ENCODE data around the gene NPC1L1. TPM values are rescaled to one million over a fixed set of nuclear protein-coding genes. Genes with fewer than 3 reads are reported as not detected.

NPC1L1 gene
- total RNA-seq, 1 experiment from 2014 or later: 0.15 TPM

- no peaks in the 10 kb centered on the region for H3K27me3 Mint-ChIP-seq (ENCODE audit: low read depth)
- no peak overlapping the region; the same call in 1 of the 2 replicates for H3K27ac Mint-ChIP-seq
- H3K9me3 Mint-ChIP-seq: no peaks in the 10 kb centered on the region
- POLR2A ChIA-PET: interaction anchor here (0.6 to 0.7 kb wide), 2 partner anchors 71 to 217 kb away, joined by 3 to 5 read pairs; no protein-coding TSS in a partner anchor
- ATAC-seq (no peak), DNase-seq (ENCODE audit: low spot score) (no peak)
- CTCF ChIA-PET: interaction anchor here (1.2 kb wide), 1 partner anchor 34 kb away, joined by 4 read pairs; no protein-coding TSS in a partner anchor
- no peak overlapping the region for H3K4me3 Mint-ChIP-seq
- H3K4me1 Mint-ChIP-seq: peaks cover 12% of the 10 kb centered on the region
- peaks cover 80% of the 10 kb centered on the region for H3K36me3 Mint-ChIP-seq
- TF ChIP-seq NFYB (CRISPR knock-in tag; conservative IDR thresholded peaks at IDR 0.05; ENCODE audit: low read depth) (no peak), SP1 (CRISPR knock-in tag; conservative IDR thresholded peaks at IDR 0.05) (no peak), NR3C1 (CRISPR knock-in tag; conservative IDR thresholded peaks at IDR 0.05; ENCODE audit: low read depth) (no peak), HMGXB4 (CRISPR knock-in tag; IDR thresholded peaks at IDR 0.05) (no peak)
Measured at GRCh38 chr7:44568771-44569560, 27.8 kb upstream of the NPC1L1 start.

- no peak overlapping the region for H3K27ac Mint-ChIP-seq
- TF ChIP-seq TEAD1 (CRISPR knock-in tag; IDR thresholded peaks at IDR 0.05) (no peak), CREM (CRISPR knock-in tag; IDR thresholded peaks at IDR 0.05) (no peak)
- peaks cover 75% of the 10 kb centered on the region for H3K36me3 Mint-ChIP-seq
- DNase-seq (ENCODE audit: low spot score) (no peak), ATAC-seq (no peak)
- peaks cover 5% of the 10 kb centered on the region; the same call in 1 of the 2 replicates for H3K4me1 Mint-ChIP-seq
- no peak overlapping the region for H3K4me3 Mint-ChIP-seq
- ChIA-PET CTCF (interaction anchor here (1.2 kb wide), 1 partner anchor 33 kb away, joined by 4 read pairs; no protein-coding TSS in a partner anchor), POLR2A (no interaction called here)
- no peaks in the 10 kb centered on the region for H3K27me3 Mint-ChIP-seq (ENCODE audit: low read depth)
- no peaks in the 10 kb centered on the region for H3K9me3 Mint-ChIP-seq
Measured at GRCh38 chr7:44567884-44568283, 26.8 kb upstream of the NPC1L1 start.

- Mint-ChIP-seq H3K36me3 (peaks cover 63% of the 10 kb centered on the region), H3K27ac (no peak overlapping the region), H3K27me3 (ENCODE audit: low read depth) (no peaks in the 10 kb centered on the region), H3K9me3 (no peaks in the 10 kb centered on the region), H3K4me1 (no peaks in the 10 kb centered on the region), H3K4me3 (no peak overlapping the region)
- ATAC-seq (no peak), DNase-seq (ENCODE audit: low spot score) (no peak)
- CTCF ChIA-PET: interaction anchor here (1.4 to 2.8 kb wide), 6 partner anchors 13 to 326 kb away, joined by 3 to 32 read pairs (median 13); no protein-coding TSS in a partner anchor
- POLR2A ChIA-PET: no interaction called here
- TF ChIP-seq ZNF512 (CRISPR knock-in tag; IDR thresholded peaks at IDR 0.05; ENCODE audit: borderline replicate concordance) (no peak), ARID4B (CRISPR knock-in tag; IDR thresholded peaks at IDR 0.05; ENCODE audit: borderline replicate concordance) (no peak), PREB (CRISPR knock-in tag; IDR thresholded peaks at IDR 0.05; ENCODE audit: borderline replicate concordance) (no peak), HMGXB4 (CRISPR knock-in tag; IDR thresholded peaks at IDR 0.05) (no peak), ATF3 (CRISPR knock-in tag; conservative IDR thresholded peaks at IDR 0.05) (no peak), USF1 (CRISPR knock-in tag; IDR thresholded peaks at IDR 0.05) (no peak), TEAD4 (CRISPR knock-in tag; IDR thresholded peaks at IDR 0.05) (no peak), TCF7 (CRISPR knock-in tag; IDR thresholded peaks at IDR 0.05; ENCODE audit: low read depth) (no peak), FOXK1 (CRISPR knock-in tag; IDR thresholded peaks at IDR 0.05) (no peak), ZNF219 (CRISPR knock-in tag; IDR thresholded peaks at IDR 0.05; ENCODE audit: borderline replicate concordance) (no peak), ATF2 (CRISPR knock-in tag; IDR thresholded peaks at IDR 0.05; ENCODE audit: borderline replicate concordance, low read depth) (no peak)
Measured at GRCh38 chr7:44566680-44567079, 25.6 kb upstream of the NPC1L1 start.
